OCI-LY1 (cell line): ENCODE results near the gene PRKCE.

Experiments used
- H2AFZ ChIP-seq: fragments of 200-600 bp; sonication (generic), shearing (Covaris generic); 2 replicates; pipeline ENCODE4 v1.6.0; 2014; ENCODE audit warnings: antibody characterized with exemption, mild to moderate bottlenecking, low read length
- H3F3A ChIP-seq: fragments of 200-600 bp; sonication (generic), shearing (Covaris generic); 2 replicates; pipeline ENCODE4 v1.6.0; 2014; ENCODE audit warnings: mild to moderate bottlenecking, antibody characterized with exemption, low read length, moderate library complexity; ENCODE audit not compliant: insufficient read depth
- H3K27ac ChIP-seq: fragments of 200-600 bp; sonication (generic); 2 replicates; pipeline ENCODE4 v1.5.1; 2014; ENCODE audit warnings: low read length, mixed run types, mild to moderate bottlenecking, low read depth; ENCODE audit not compliant: poor library complexity, severe bottlenecking
- H3K27me3 ChIP-seq: fragments of 200-600 bp; sonication (generic); 2 replicates; pipeline ENCODE4 v1.6.0; 2014; ENCODE audit warnings: antibody characterized with exemption, mild to moderate bottlenecking, low read length, moderate library complexity; ENCODE audit not compliant: insufficient read depth
- H3K36me3 ChIP-seq: fragments of 200-600 bp; sonication (generic); 2 replicates; pipeline ENCODE4 v1.6.1; 2014; ENCODE audit warnings: mild to moderate bottlenecking, antibody characterized with exemption, low read length, moderate library complexity, mixed read lengths; ENCODE audit not compliant: insufficient read depth
- H3K4me1 ChIP-seq: fragments of 200-600 bp; sonication (generic); 2 replicates; pipeline ENCODE4 v1.5.1; 2014; ENCODE audit warnings: mild to moderate bottlenecking, low read length, moderate library complexity; ENCODE audit not compliant: insufficient read depth, severe bottlenecking
- H3K4me2 ChIP-seq: fragments of 200-600 bp; sonication (generic), shearing (Covaris generic); 2 replicates; pipeline ENCODE4 v1.6.1; 2014; ENCODE audit warnings: low read length
- H3K4me3 ChIP-seq: fragments of 200-600 bp; sonication (generic); 2 replicates; pipeline ENCODE4 v1.5.1; 2014; ENCODE audit warnings: low read length, low read depth, mild to moderate bottlenecking, mixed read lengths; ENCODE audit not compliant: poor library complexity, severe bottlenecking
- H3K79me2 ChIP-seq: fragments of 200-600 bp; shearing (Covaris generic); 2 replicates; pipeline ENCODE4 v1.6.1; 2016; ENCODE audit warnings: mixed run types, low read length, mixed read lengths; ENCODE audit not compliant: insufficient read depth
- H3K9ac ChIP-seq: fragments of 200-600 bp; sonication (generic), shearing (Covaris generic); 2 replicates; pipeline ENCODE4 v1.6.1; 2014; ENCODE audit warnings: mild to moderate bottlenecking, low read length, mixed read lengths
- H3K9me2 ChIP-seq: fragments of 200-600 bp; sonication (generic), shearing (Covaris generic); 2 replicates; pipeline ENCODE4 v1.6.1; 2014; ENCODE audit warnings: low read depth, mild to moderate bottlenecking, low read length, mixed read lengths
- H3K9me3 ChIP-seq: fragments of 200-600 bp; shearing (Covaris generic); 2 replicates; pipeline ENCODE4 v1.6.1; 2014; ENCODE audit warnings: low read length, mixed read lengths
- H4K20me1 ChIP-seq: fragments of 200-600 bp; sonication (generic), shearing (Covaris generic); 2 replicates; pipeline ENCODE4 v1.6.0; 2016; ENCODE audit warnings: mild to moderate bottlenecking, low read length; ENCODE audit not compliant: insufficient read depth
- CTCF ChIP-seq: fragments of 200-600 bp; sonication (generic), shearing (Covaris generic); IDR thresholded peaks from 2 replicates; pipeline ENCODE4 v1.5.1; 2017; ENCODE audit warnings: mild to moderate bottlenecking, antibody characterized with exemption, low read length, moderate library complexity, mixed read lengths
- EZH2 ChIP-seq: fragments of 200-600 bp; sonication (generic), shearing (Covaris generic); IDR thresholded peaks from 2 replicates; pipeline ENCODE4 v1.8.0; 2017; ENCODE audit warnings: borderline replicate concordance, mixed run types, mild to moderate bottlenecking, antibody characterized with exemption, low read length, moderate library complexity, mixed read lengths

PRKCE gene

GRCh38 chr2:46042207-46042637, 390.7 kb downstream of the PRKCE start:
- Histone ChIP-seq H3F3A (no peaks in the 10 kb centered on the region), H3K4me3 (no peak overlapping the region), H3K9me2 (no peaks in the 10 kb centered on the region), H3K9me3 (no peaks in the 10 kb centered on the region), H4K20me1 (no peaks in the 10 kb centered on the region), H3K27ac (no peak overlapping the region), H2AFZ (no peak overlapping the region), H3K9ac (no peak overlapping the region), H3K36me3 (no peaks in the 10 kb centered on the region), H3K4me1 (no peaks in the 10 kb centered on the region), H3K4me2 (no peak overlapping the region), H3K79me2 (no peaks in the 10 kb centered on the region), H3K27me3 (no peaks in the 10 kb centered on the region)
- TF ChIP-seq CTCF (no peak), EZH2 (no peak)

GRCh38 chr2:46042711-46043110, 391.2 kb downstream of the PRKCE start:
- H3K9me3 ChIP-seq, result no peaks in the 10 kb centered on the region
- H3F3A ChIP-seq, result no peaks in the 10 kb centered on the region
- H4K20me1 ChIP-seq, result no peaks in the 10 kb centered on the region
- H3K36me3 ChIP-seq, result no peaks in the 10 kb centered on the region
- H3K4me2 ChIP-seq, result no peak overlapping the region
- no peaks in the 10 kb centered on the region for H3K27me3 ChIP-seq
- H3K4me3 ChIP-seq, result no peak overlapping the region
- no peak overlapping the region for H3K9ac ChIP-seq
- no peaks in the 10 kb centered on the region for H3K9me2 ChIP-seq
- H3K79me2 ChIP-seq, result no peaks in the 10 kb centered on the region
- no peak overlapping the region for H2AFZ ChIP-seq
- TF ChIP-seq CTCF (no peak), EZH2 (no peak)
- H3K27ac ChIP-seq, result no peak overlapping the region
- no peaks in the 10 kb centered on the region for H3K4me1 ChIP-seq

- Histone ChIP-seq H3K4me2 (no peak overlapping the region), H3K36me3 (no peaks in the 10 kb centered on the region)
- no peak for TF ChIP-seq CTCF
- no peak for TF ChIP-seq EZH2
Measured at GRCh38 chr2:46045888-46046287, 394.4 kb downstream of the PRKCE start.

More at GRCh38 chr2:46045888-46046287, 394.4 kb downstream of the PRKCE start:
- H3K27ac ChIP-seq, result no peak overlapping the region
- no peaks in the 10 kb centered on the region for H3K4me1 ChIP-seq
- no peaks in the 10 kb centered on the region for H3F3A ChIP-seq
- H3K4me3 ChIP-seq, result no peak overlapping the region
- H3K27me3 ChIP-seq, result no peaks in the 10 kb centered on the region
- no peaks in the 10 kb centered on the region for H3K79me2 ChIP-seq
- H3K9me3 ChIP-seq, result no peaks in the 10 kb centered on the region
- H2AFZ ChIP-seq, result no peak overlapping the region
- no peaks in the 10 kb centered on the region for H4K20me1 ChIP-seq
- no peak overlapping the region for H3K9ac ChIP-seq
- no peaks in the 10 kb centered on the region for H3K9me2 ChIP-seq
